Fibroblast of mammary gland (primary cell): ENCODE data around the gene CXCL16.

Source experiments
- DNase-seq: peaks from one replicate; pipeline ENCODE4 v3.0.0-alpha.2; 2010; ENCODE audit warnings: low read depth
- H3K4me3 ChIP-seq: 2 replicates; pipeline ENCODE4 v1.5.1; 2011; ENCODE audit warnings: low read depth, mild to moderate bottlenecking, low read length, moderate library complexity; ENCODE audit not compliant: control insufficient read depth
- TF ChIP-seq, protein P1 (sequence below): conservative IDR thresholded peaks from 2 replicates; pipeline ENCODE4 v1.5.1; 2011; ENCODE audit warnings: low read depth, low read length, inconsistent platforms; ENCODE audit not compliant: control insufficient read depth, insufficient read depth

Gene CXCL16, protein sequence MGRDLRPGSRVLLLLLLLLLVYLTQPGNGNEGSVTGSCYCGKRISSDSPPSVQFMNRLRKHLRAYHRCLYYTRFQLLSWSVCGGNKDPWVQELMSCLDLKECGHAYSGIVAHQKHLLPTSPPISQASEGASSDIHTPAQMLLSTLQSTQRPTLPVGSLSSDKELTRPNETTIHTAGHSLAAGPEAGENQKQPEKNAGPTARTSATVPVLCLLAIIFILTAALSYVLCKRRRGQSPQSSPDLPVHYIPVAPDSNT

DNA sequence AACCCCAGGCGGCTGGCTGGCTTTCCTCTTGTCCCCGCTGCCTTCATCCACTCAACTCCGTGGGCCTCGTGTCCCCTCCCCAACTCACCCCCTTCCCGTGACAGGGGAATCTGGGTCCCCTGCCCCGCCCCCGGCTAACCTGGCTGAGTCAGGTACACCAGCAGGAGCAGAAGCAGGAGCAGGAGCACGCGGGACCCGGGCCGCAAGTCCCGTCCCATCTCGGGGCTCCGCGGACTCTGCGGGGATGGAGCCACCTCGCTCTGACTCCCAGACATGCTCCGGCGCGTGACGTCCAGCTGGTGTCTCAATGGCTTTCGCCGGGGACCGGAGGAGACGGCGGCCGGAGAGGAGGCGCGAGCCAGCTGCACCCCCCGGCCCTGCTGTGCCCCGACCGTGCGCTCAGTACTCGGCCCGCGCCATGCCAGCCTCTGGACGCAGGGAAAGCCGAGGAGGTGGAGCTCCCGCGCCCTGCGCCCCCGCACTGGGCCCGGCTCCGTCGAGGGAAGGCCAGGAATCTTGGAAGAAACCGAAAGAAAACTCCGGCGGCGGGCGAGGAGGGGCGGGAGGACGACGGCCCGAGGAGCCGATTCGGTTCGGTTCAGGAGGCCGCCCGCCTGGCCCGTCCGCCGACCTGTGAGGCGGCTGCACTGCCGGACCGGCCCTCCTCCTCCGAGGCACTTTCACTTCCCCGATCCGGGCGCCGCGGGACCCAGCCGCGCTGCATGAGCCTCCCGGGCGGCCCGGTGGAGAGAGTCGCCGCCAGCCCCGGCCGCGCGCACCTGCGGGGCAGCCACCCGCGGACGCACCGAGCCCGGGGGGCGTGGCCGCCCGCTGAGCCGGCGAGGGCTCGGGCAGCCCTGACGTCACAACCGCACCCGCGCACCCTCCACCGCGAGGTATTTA is at the start of gene CXCL16, which contains the start of gene ZMYND15:
Gene CXCL16, minus strand, starts transcription at position 807 of the 903 bp plus-strand sequence. Its CDS starts 589 bp downstream, at position 218.
Gene ZMYND15, plus strand, starts transcription at position 712 of the 903 bp plus-strand sequence. CDS start 716 bp downstream, outside the sequence.
- peak within 1 kb of the TSS; percentile 49 for H3K4me3 ChIP-seq
- peak; percentile 26 for DNase-seq
- TF ChIP-seq, protein P1, sequence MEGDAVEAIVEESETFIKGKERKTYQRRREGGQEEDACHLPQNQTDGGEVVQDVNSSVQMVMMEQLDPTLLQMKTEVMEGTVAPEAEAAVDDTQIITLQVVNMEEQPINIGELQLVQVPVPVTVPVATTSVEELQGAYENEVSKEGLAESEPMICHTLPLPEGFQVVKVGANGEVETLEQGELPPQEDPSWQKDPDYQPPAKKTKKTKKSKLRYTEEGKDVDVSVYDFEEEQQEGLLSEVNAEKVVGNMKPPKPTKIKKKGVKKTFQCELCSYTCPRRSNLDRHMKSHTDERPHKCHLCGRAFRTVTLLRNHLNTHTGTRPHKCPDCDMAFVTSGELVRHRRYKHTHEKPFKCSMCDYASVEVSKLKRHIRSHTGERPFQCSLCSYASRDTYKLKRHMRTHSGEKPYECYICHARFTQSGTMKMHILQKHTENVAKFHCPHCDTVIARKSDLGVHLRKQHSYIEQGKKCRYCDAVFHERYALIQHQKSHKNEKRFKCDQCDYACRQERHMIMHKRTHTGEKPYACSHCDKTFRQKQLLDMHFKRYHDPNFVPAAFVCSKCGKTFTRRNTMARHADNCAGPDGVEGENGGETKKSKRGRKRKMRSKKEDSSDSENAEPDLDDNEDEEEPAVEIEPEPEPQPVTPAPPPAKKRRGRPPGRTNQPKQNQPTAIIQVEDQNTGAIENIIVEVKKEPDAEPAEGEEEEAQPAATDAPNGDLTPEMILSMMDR, result no peak

DNA sequence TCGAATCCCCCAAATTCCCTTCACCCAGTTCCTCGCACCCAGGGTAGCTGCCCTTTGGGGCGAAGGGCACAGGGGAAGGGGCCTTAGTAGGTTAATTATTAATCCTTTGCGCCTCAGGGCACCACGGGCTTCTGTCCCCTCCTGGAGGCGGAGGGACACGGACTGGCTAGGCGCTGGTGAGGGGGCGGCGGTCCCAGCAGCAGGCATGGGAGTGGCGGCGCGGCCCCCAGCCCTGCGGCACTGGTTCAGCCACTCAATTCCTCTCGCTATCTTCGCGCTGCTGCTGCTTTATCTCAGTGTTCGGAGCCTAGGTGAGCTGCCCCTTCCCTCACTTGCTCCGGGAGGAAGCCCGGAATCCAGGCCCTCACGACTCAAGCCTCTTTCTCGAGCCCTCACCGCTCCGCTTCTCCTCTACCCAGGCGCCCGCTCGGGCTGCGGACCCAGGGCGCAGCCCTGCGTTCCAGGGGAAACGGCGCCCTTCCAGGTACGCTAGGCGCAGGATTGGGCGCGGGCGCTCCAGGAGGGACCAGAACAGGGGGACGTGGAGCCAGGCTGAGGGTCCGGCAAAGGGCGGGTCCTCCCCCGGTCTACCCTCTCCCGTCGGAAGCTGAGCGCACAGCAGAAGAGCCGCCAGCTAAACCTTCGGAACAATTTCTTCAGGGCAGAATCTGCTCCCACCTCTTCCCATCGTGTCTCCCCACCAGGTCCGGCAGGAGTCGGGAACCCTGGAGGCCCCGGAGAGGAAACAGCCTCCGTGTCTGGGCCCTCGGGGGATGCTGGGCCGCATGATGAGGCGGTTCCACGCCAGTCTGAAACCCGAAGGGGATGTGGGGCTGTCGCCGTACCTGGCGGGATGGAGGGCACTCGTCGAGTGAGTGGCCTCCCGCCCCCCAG is 49.3 kb upstream of the CXCL16 start, which contains the start of gene GLTPD2:
Gene GLTPD2, plus strand, starts transcription at position 158 of the 894 bp plus-strand sequence. Its CDS starts 48 bp downstream, at position 206.
- DNase-seq, result no peak

DNA sequence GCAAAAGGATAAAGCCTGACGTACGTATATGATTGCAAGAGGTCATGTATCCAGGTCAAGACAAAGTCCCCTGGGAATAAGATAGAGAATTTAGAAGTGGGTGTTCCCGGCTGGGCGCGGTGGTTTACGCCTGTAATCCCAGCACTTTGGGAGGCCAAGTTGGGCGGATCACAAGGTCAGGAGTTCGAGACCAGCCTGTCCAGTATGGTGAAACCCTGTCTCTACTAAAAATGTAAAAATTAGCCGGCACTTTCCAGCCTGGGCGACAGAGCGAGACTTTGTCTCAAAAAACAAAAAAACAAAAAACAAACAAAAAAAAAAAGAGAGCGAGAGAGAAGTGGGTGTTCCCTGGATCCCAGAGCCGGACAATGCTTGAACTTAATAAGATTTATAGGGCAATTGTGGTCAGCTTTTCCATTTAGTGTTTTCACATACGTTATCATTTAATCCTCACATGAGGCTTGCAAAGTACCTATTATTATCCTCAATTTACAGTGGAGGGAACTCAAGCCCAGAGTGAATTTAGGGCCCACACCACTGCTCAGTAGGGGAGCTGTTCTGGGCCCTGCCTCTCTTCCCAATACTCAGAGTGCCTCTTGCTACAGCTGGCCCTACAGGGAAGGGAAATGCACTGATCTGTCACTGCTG is 48.6 kb upstream of the CXCL16 start:
- TF ChIP-seq, protein P1, result no peak
- peak; percentile 77 for DNase-seq
- no peak overlapping the region for H3K4me3 ChIP-seq

More for the DNA sequence above, 49.3 kb upstream of the CXCL16 start, which contains the start of gene GLTPD2:
- H3K4me3 ChIP-seq, result peak within 1 kb of the TSS; percentile 60
- TF ChIP-seq, protein P1, result no peak

DNA sequence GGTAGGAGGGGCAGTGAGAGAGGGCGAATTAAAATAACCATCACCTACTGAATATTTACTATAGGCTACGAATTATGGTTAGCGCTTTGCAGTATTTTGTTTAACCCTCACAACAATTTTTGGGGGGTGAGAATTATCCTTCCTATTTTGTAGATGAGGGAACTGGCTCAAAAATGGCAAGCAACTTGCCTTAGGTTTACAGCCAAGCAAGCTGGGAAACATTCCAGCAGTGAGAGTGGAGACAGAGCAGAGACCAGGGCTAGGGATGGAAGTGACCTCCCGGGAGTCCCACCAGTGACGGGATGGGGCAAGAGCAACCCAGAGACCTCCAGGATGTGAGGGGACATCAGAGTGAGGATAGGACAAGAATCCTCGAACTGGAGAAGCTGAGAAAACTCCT is 46.8 kb upstream of the CXCL16 start:
- peak; percentile 18 for DNase-seq
- no peak overlapping the region for H3K4me3 ChIP-seq
- TF ChIP-seq, protein P1, result no peak

DNA sequence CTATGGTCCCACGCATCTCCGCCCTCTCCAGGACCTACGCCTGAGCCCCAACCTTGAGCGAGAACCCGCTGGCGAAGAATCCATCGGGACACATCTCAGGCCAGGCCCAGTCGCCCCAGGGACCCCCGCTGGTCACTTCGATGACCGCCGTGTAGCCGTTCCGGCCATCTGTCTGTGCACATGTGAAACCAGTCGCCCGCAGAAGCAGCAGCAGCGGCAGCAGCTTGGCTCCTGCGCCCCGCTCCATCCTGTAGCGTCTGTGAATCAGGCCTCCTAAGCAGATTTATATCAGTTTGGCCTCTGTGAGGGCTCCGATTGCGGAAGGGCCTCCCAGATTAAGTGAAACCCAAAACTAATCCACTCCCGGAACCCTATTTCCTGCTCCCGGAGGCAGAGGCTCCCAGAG is 46.4 kb upstream of the CXCL16 start, which contains the start of gene VMO1:
Gene VMO1, minus strand, starts transcription at position 259 of the 406 bp plus-strand sequence. Its CDS starts 12 bp downstream, at position 247.
- TF ChIP-seq, protein P1, result no peak
- no peak within 1 kb of the TSS for H3K4me3 ChIP-seq
- peak; percentile 33 for DNase-seq
